ENCODE measurements around the gene TGOLN2.
"Not testable (repeated sequence)": the region's sequence is repeated elsewhere in the genome, so short reads cannot be mapped to it uniquely, and the experiment has no call there.

Gene TGOLN2

GRCh38 chr2:85318222-85319074 is 9.3 kb downstream of the TGOLN2 start:
- no peak for TF ChIP-seq CTCF (IDR thresholded peaks at IDR 0.05; ENCODE audit: low read depth, low read length)
- peak; percentile 58 to 64 for DNase-seq (ENCODE audit: low read depth in 2 of 2)
- H3K4me3 ChIP-seq (replicated peaks in 1 of 2; ENCODE audit: low read depth in 2 of 2, low read length in 2 of 2): no peak overlapping the region

- not testable (repeated sequence) for DNase-seq (ENCODE audit: low read depth in 2 of 2); H3K4me3 ChIP-seq (replicated peaks in 1 of 2; ENCODE audit: low read depth in 2 of 2, low read length in 2 of 2)
These were observed 11.9 kb downstream of the TGOLN2 start for GRCh38 chr2:85315921-85316320.

- H3K4me3 ChIP-seq (replicated peaks in 1 of 2; ENCODE audit: low read depth in 2 of 2, low read length in 2 of 2): no peak overlapping the region
- no peak for TF ChIP-seq CTCF (IDR thresholded peaks at IDR 0.05; ENCODE audit: low read depth, low read length)
- DNase-seq (ENCODE audit: low read depth in 2 of 2): no peak
These were observed 12.9 kb downstream of the TGOLN2 start for GRCh38 chr2:85314884-85315242.

- H3K4me3 ChIP-seq (replicated peaks in 1 of 2; ENCODE audit: low read depth in 2 of 2, low read length in 2 of 2): no peak overlapping the region
- DNase-seq (ENCODE audit: low read depth in 2 of 2): peak; percentile 76 to 90
- TF ChIP-seq CTCF (IDR thresholded peaks at IDR 0.05; ENCODE audit: low read depth, low read length): no peak
These were observed 15.4 kb downstream of the TGOLN2 start for GRCh38 chr2:85312404-85312803.

- no peak for DNase-seq (ENCODE audit: low read depth in 2 of 2)
- no peak for TF ChIP-seq CTCF (IDR thresholded peaks at IDR 0.05; ENCODE audit: low read depth, low read length)
These were observed 17.5 kb downstream of the TGOLN2 start for GRCh38 chr2:85310330-85310729.

GRCh38 chr2:85309699-85310321 is 18.0 kb downstream of the TGOLN2 start:
- H3K4me3 ChIP-seq (replicated peaks in 1 of 2; ENCODE audit: low read depth in 2 of 2, low read length in 2 of 2): no peak overlapping the region
- no peak for DNase-seq (ENCODE audit: low read depth in 2 of 2)
- no peak for TF ChIP-seq CTCF (IDR thresholded peaks at IDR 0.05; ENCODE audit: low read depth, low read length)

More at GRCh38 chr2:85310330-85310729, 17.5 kb downstream of the TGOLN2 start:
- no peak overlapping the region for H3K4me3 ChIP-seq (replicated peaks in 1 of 2; ENCODE audit: low read depth in 2 of 2, low read length in 2 of 2)

- DNase-seq (ENCODE audit: low read depth in 2 of 2): peak; percentile 46 to 53
- TF ChIP-seq CTCF (IDR thresholded peaks at IDR 0.05; ENCODE audit: low read depth, low read length): no peak
- no peak overlapping the region for H3K4me3 ChIP-seq (replicated peaks in 1 of 2; ENCODE audit: low read depth in 2 of 2, low read length in 2 of 2)
These were observed 18.8 kb downstream of the TGOLN2 start for GRCh38 chr2:85308896-85309555.
